K562 (cell line): Measurements from ENCODE around the gene MEX3D. TPM values are rescaled to one million over a fixed set of nuclear protein-coding genes. Genes with fewer than 3 reads are reported as not detected.

Experiments used
- ATF1 ChIP-seq, 2 experiments: fragments of 450-650 bp in 1 of 2; IDR thresholded peaks; 2 replicates each; pipeline ENCODE4 v1.6.1; 2016; ENCODE audit warnings: missing compliant biosample characterization in 1 of 2, missing genetic modification characterization in 1 of 2
- CCAR2 ChIP-seq: fragments of 200-400 bp; formaldehyde crosslinking; IDR thresholded peaks from 2 replicates; pipeline ENCODE4 v1.6.1; 2017; ENCODE audit warnings: mild to moderate bottlenecking, low read depth, low read length
- DMBX1 ChIP-seq: fragments of 250-450 bp; sonication (Bioruptor Pico); IDR thresholded peaks from 2 replicates; pipeline ENCODE4 v1.8.0; 2022; ENCODE audit warnings: inconsistent platforms, mild to moderate bottlenecking, moderate library complexity, borderline replicate concordance
- ETV5 ChIP-seq: sonication (generic); formaldehyde crosslinking; IDR thresholded peaks from 2 replicates; pipeline ENCODE4 v1.4.0; 2020; ENCODE audit warnings: low read depth, mild to moderate bottlenecking, missing genetic modification reagents
- ETV6 ChIP-seq, 3 experiments: fragments of 150-350 bp in 1 of 3; sonication (generic) in 1 of 3; formaldehyde crosslinking in 1 of 3; IDR thresholded peaks; 2 replicates each; pipeline versions ENCODE4 v1.6.1 to v1.8.0; 2014 to 2022; ENCODE audit warnings: borderline replicate concordance in 2 of 3, low read depth in 2 of 3, antibody characterized with exemption in 1 of 3, low read length in 1 of 3, mild to moderate bottlenecking in 1 of 3, missing genetic modification reagents in 1 of 3
- FOXA3 ChIP-seq, 2 experiments: fragments of 450-650 bp in 1 of 2; sonication (generic) in 1 of 2; formaldehyde crosslinking; IDR thresholded peaks in 1 of 2; conservative IDR thresholded peaks in 1 of 2; 2 replicates each; pipeline versions ENCODE4 v1.4.0 to v1.8.0; 2020 to 2022; ENCODE audit warnings: mild to moderate bottlenecking in 2 of 2, missing genetic modification reagents in 1 of 2
- FOXJ3 ChIP-seq: sonication (generic); formaldehyde crosslinking; IDR thresholded peaks from 2 replicates; pipeline ENCODE4 v1.4.0; 2020; ENCODE audit warnings: mild to moderate bottlenecking, missing genetic modification reagents
- HIVEP1 ChIP-seq: fragments of 250-450 bp; sonication (Bioruptor Pico); IDR thresholded peaks from 2 replicates; pipeline ENCODE4 v1.4.0; 2020; ENCODE audit warnings: mild to moderate bottlenecking
- HNRNPL ChIP-seq: fragments of 200-400 bp; formaldehyde crosslinking; IDR thresholded peaks from 2 replicates; pipeline ENCODE4 v1.6.1; 2017; ENCODE audit warnings: low read depth, mild to moderate bottlenecking, low read length
- ID3 ChIP-seq, 2 experiments: fragments of 250-450 bp in 1 of 2; fragments of 450-650 bp in 1 of 2; sonication (Bioruptor Pico) in 1 of 2; IDR thresholded peaks; 2 replicates each; pipeline versions ENCODE4 v1.6.1 to v1.8.0; 2016 to 2021; ENCODE audit warnings: mild to moderate bottlenecking in 2 of 2, moderate library complexity in 2 of 2, missing compliant biosample characterization in 1 of 2, missing genetic modification characterization in 1 of 2
- IFI16 ChIP-seq: fragments of 250-450 bp; sonication (Bioruptor Pico); IDR thresholded peaks from 2 replicates; pipeline ENCODE4 v2.1.2; 2022; ENCODE audit warnings: mild to moderate bottlenecking, inconsistent platforms
- JUND ChIP-seq, 2 experiments: IDR thresholded peaks; 2 replicates in 1 of 2; 3 replicates in 1 of 2; pipeline ENCODE4 v1.6.1; 2011; ENCODE audit warnings: borderline replicate concordance in 2 of 2, low read depth in 2 of 2, low read length in 2 of 2, improper control_type of control experiment in 1 of 2, missing biosample characterization in 1 of 2, missing genetic modification characterization in 1 of 2, missing genetic modification reagents in 1 of 2
- MAFK ChIP-seq: IDR thresholded peaks from 2 replicates; pipeline ENCODE4 v1.6.1; 2011; ENCODE audit warnings: low read length, improper control_type of control experiment
- NCOA1 ChIP-seq: fragments of 450-650 bp; IDR thresholded peaks from 2 replicates; pipeline ENCODE4 v1.6.1; 2016; ENCODE audit warnings: low read depth
- NCOA2 ChIP-seq, 2 experiments: fragments of 450-650 bp; IDR thresholded peaks; 2 replicates each; pipeline ENCODE4 v1.6.1; 2018; ENCODE audit warnings: mild to moderate bottlenecking in 2 of 2, moderate library complexity in 1 of 2; ENCODE audit not compliant: partially characterized antibody in 2 of 2
- NFRKB ChIP-seq: fragments of 450-650 bp; IDR thresholded peaks from 2 replicates; pipeline ENCODE4 v1.6.1; 2016; ENCODE audit warnings: low read depth
- NR0B1 ChIP-seq: fragments of 450-650 bp; IDR thresholded peaks from one replicate; pipeline ENCODE4 v1.6.1; 2018; ENCODE audit warnings: mild to moderate bottlenecking, moderate library complexity; ENCODE audit not compliant: partially characterized antibody
- POLR2A ChIP-seq: fragments of 450-650 bp; conservative IDR thresholded peaks from 2 replicates; pipeline ENCODE4 v1.6.1; 2016
- RBM22 ChIP-seq: fragments of 200-400 bp; formaldehyde crosslinking; IDR thresholded peaks from 2 replicates; pipeline ENCODE4 v1.6.1; 2018; ENCODE audit warnings: low read length, low read depth; ENCODE audit not compliant: poor library complexity, severe bottlenecking
- TARDBP ChIP-seq: fragments of 450-650 bp; IDR thresholded peaks from 2 replicates; pipeline ENCODE4 v1.6.1; 2016
- TCF15 ChIP-seq: fragments of 250-450 bp; sonication (Bioruptor Pico); IDR thresholded peaks from 2 replicates; pipeline ENCODE4 v1.8.0; 2022; ENCODE audit warnings: moderate library complexity, mild to moderate bottlenecking, inconsistent platforms
- TEAD1 ChIP-seq, 2 experiments: fragments of 450-650 bp in 1 of 2; sonication (generic) in 1 of 2; formaldehyde crosslinking; IDR thresholded peaks; 2 replicates each; pipeline versions ENCODE4 v1.4.0 to v1.8.0; 2020 to 2022; ENCODE audit warnings: mild to moderate bottlenecking in 2 of 2, missing genetic modification reagents in 1 of 2
- TGIF2 ChIP-seq: sonication (generic); formaldehyde crosslinking; IDR thresholded peaks from 2 replicates; pipeline ENCODE4 v1.8.1; 2022; ENCODE audit warnings: mild to moderate bottlenecking, missing genetic modification reagents, moderate library complexity
- U2AF1 ChIP-seq: fragments of 200-400 bp; formaldehyde crosslinking; optimal IDR thresholded peaks from 2 replicates; pipeline ENCODE3; 2017; ENCODE audit warnings: mild to moderate bottlenecking, low read depth, low read length, moderate library complexity
- XRCC5 ChIP-seq: fragments of 200-400 bp; formaldehyde crosslinking; IDR thresholded peaks from 2 replicates; pipeline ENCODE4 v1.6.1; 2017; ENCODE audit warnings: low read depth, mild to moderate bottlenecking, low read length
- ZNF3 ChIP-seq: fragments of 250-450 bp; sonication (Bioruptor Pico); IDR thresholded peaks from 2 replicates; pipeline ENCODE4 v1.5.0; 2021; ENCODE audit warnings: mild to moderate bottlenecking, moderate library complexity
- polyA plus RNA-seq, 8 experiments: library from polyadenylated mRNA; depleted of rRNA in 4 of 8; stranded (reverse) in 5 of 8; unstranded in 3 of 8; fragments of >200 nt; fragmentation: Nextera tagmentation in 2 of 8; fragmentation: Illumina TruSeq in 1 of 8; extraction: Ambion mirVana in 2 of 8; extraction: Trizol in 1 of 8; gene quantifications; 2 replicates each; pipeline versions ENCODE4 v1.2.1 to v1.2.3, GENCODE V29; 2011 to 2014; ENCODE audit warnings: inconsistent platforms in 1 of 8, missing spikeins in 1 of 8
- total RNA-seq, 7 experiments: library from RNA; depleted of rRNA in 6 of 7; stranded (reverse); fragments of >200 nt in 6 of 7; fragmentation: Illumina TruSeq in 2 of 7; extraction: Trizol in 2 of 7; gene quantifications; 2 replicates each; pipeline versions ENCODE4 v1.2.1 to v1.2.3, GENCODE V29; 2011 to 2021; ENCODE audit warnings: low replicate concordance in 1 of 7

MEX3D gene
- total and polyA plus RNA-seq, 9 of the 15 experiments (the other 6 are each of a cell fraction or from before 2014, with no cell fraction given): 1.7 to 39.3 (median 5.7) TPM

GRCh38 chr19:1592024-1592754 is 24.1 kb upstream of the MEX3D start (continued):
- TF ChIP-seq TGIF2 (CRISPR knock-in tag): no peak
- TF ChIP-seq JUND (IDR thresholded peaks at IDR 0.05; ENCODE audit: borderline replicate concordance, low read depth, low read length): no peak
- no peak; the same call in 2 of the 3 replicates for TF ChIP-seq JUND (tag; IDR thresholded peaks at IDR 0.05; ENCODE audit: borderline replicate concordance, low read depth, low read length)
- TF ChIP-seq TEAD1 (CRISPR knock-in tag; IDR thresholded peaks at IDR 0.05): no peak; a peak in 1 of 4 replicates
- TF ChIP-seq HIVEP1: 0 out of 2 replicates have a peak, but pooled peaks have one; percentile 21
- TF ChIP-seq CCAR2: no peak
- TF ChIP-seq TCF15: no peak
- no peak for TF ChIP-seq XRCC5
- 0 out of 2 replicates have a peak, but pooled peaks have one; percentile 14 for TF ChIP-seq HNRNPL
- no peak; the same call in 1 of the 2 replicates for TF ChIP-seq DMBX1 (CRISPR knock-in tag)
- peak; percentile 93 for TF ChIP-seq POLR2A
- TF ChIP-seq FOXJ3 (CRISPR knock-in tag): no peak
- no peak for TF ChIP-seq U2AF1
- TF ChIP-seq FOXA3 (CRISPR knock-in tag; conservative IDR thresholded peaks at IDR 0.05 in 1 of 2, IDR thresholded peaks at IDR 0.05 in 1 of 2): no peak
- no peak for TF ChIP-seq NCOA2 (IDR thresholded peaks at IDR 0.05; ENCODE audit: partially characterized antibody in 2 of 2)
- TF ChIP-seq MAFK: no peak
- no peak for TF ChIP-seq ETV6 (IDR thresholded peaks at IDR 0.05; ENCODE audit: borderline replicate concordance in 1 of 2, low read depth in 2 of 2, low read length in 1 of 2)
- no peak for TF ChIP-seq ETV6 (CRISPR knock-in tag; IDR thresholded peaks at IDR 0.05; ENCODE audit: borderline replicate concordance)
- peak; percentile 10; the same call in 1 of the 2 replicates for TF ChIP-seq NFRKB
- TF ChIP-seq TARDBP: peak; percentile 17; the same call in 1 of the 2 replicates
- TF ChIP-seq ID3 (CRISPR knock-in tag; IDR thresholded peaks at IDR 0.05): no peak
- TF ChIP-seq ID3 (tag; IDR thresholded peaks at IDR 0.05): peak; percentile 49; the same call in 1 of the 2 replicates
- TF ChIP-seq RBM22: peak; percentile 46
- no peak for TF ChIP-seq ATF1 (CRISPR knock-in tag; IDR thresholded peaks at IDR 0.05)
- TF ChIP-seq ATF1 (tag; IDR thresholded peaks at IDR 0.05): peak; percentile 25
- no peak for TF ChIP-seq NCOA1
- no peak for TF ChIP-seq ZNF3 (CRISPR knock-in tag)
- no peak for TF ChIP-seq NR0B1
- no peak for TF ChIP-seq IFI16 (CRISPR knock-in tag)
- TF ChIP-seq ETV5 (CRISPR knock-in tag): no peak
